ENCODE measurements around the gene MTFMT. TPM values are rescaled to one million over a fixed set of nuclear protein-coding genes. Genes with fewer than 3 reads are reported as not detected.

The MTFMT gene
- total RNA-seq, 1 donor from 2014 or later, result 10.6 TPM

DNA sequence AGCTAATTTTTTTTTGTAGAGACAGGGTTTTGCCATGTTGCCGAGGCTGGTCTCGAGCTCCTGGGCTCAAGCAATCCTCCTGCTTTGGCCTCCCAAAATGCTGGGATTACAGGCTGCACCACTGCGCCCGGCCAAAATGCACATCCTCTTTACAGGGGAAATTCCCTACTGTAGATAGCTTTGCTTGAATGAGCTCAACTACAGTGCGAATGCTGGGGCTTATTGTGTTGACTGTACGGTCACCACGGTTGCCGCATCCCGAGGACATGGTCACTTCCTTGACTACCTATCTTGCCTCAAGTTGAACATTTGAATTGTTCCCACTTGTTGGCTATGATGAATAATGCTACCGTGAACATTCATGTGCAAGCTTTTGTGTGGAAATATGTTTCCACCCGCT, 5.3 kb upstream of the MTFMT start:
- Mint-ChIP-seq H3K9me3 (ENCODE audit: unreplicated experiment) (no peaks in the 10 kb centered on the region), H3K36me3 (ENCODE audit: low read depth, unreplicated experiment) (no peaks in the 10 kb centered on the region), H3K27me3 (ENCODE audit: unreplicated experiment) (peaks cover 2% of the 10 kb centered on the region), H3K27ac (ENCODE audit: unreplicated experiment) (no peak overlapping the region), H3K4me1 (ENCODE audit: unreplicated experiment) (peaks cover 16% of the 10 kb centered on the region), H3K4me3 (ENCODE audit: unreplicated experiment) (no peak overlapping the region)
- TF ChIP-seq, protein P1, sequence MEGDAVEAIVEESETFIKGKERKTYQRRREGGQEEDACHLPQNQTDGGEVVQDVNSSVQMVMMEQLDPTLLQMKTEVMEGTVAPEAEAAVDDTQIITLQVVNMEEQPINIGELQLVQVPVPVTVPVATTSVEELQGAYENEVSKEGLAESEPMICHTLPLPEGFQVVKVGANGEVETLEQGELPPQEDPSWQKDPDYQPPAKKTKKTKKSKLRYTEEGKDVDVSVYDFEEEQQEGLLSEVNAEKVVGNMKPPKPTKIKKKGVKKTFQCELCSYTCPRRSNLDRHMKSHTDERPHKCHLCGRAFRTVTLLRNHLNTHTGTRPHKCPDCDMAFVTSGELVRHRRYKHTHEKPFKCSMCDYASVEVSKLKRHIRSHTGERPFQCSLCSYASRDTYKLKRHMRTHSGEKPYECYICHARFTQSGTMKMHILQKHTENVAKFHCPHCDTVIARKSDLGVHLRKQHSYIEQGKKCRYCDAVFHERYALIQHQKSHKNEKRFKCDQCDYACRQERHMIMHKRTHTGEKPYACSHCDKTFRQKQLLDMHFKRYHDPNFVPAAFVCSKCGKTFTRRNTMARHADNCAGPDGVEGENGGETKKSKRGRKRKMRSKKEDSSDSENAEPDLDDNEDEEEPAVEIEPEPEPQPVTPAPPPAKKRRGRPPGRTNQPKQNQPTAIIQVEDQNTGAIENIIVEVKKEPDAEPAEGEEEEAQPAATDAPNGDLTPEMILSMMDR (IDR thresholded peaks at IDR 0.05; ENCODE audit: unreplicated experiment), result no peak
- DNase-seq (ENCODE audit: low spot score), result no peak

DNA sequence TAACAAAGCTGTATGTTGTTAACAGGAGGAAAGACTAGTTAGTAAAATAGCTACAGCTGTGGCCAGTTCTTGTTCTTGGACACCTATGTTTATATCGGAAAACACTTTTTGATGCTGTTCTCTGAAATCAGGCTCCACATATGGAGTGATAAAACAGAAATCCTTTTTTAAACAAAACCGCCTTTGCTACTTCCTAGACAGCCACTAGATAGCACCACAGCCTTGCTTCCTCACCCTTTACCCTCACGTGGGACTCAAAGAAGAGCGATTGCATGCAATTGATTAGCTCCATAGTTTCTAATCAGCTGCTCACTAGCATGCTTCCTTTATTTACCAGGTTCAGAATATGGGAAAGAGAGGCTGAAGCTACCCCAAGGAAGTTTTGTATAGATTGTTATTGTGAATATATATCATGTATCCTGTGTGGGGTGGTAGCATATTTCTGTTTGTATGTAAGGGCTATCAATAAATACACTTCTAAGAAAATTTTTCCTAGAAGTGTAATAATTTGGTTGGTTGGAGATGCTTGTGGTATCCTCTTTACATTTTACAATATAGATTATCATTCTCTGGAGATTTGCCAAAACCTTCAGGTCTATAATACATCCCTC, 4.3 kb upstream of the MTFMT start:
- TF ChIP-seq, protein P1 (IDR thresholded peaks at IDR 0.05; ENCODE audit: unreplicated experiment), result no peak
- DNase-seq (ENCODE audit: low spot score), result no peak
- Mint-ChIP-seq H3K36me3 (ENCODE audit: low read depth, unreplicated experiment) (no peaks in the 10 kb centered on the region), H3K4me1 (ENCODE audit: unreplicated experiment) (peaks cover 16% of the 10 kb centered on the region), H3K9me3 (ENCODE audit: unreplicated experiment) (no peaks in the 10 kb centered on the region), H3K4me3 (ENCODE audit: unreplicated experiment) (no peak overlapping the region), H3K27me3 (ENCODE audit: unreplicated experiment) (peaks cover 2% of the 10 kb centered on the region), H3K27ac (ENCODE audit: unreplicated experiment) (no peak overlapping the region)

DNA sequence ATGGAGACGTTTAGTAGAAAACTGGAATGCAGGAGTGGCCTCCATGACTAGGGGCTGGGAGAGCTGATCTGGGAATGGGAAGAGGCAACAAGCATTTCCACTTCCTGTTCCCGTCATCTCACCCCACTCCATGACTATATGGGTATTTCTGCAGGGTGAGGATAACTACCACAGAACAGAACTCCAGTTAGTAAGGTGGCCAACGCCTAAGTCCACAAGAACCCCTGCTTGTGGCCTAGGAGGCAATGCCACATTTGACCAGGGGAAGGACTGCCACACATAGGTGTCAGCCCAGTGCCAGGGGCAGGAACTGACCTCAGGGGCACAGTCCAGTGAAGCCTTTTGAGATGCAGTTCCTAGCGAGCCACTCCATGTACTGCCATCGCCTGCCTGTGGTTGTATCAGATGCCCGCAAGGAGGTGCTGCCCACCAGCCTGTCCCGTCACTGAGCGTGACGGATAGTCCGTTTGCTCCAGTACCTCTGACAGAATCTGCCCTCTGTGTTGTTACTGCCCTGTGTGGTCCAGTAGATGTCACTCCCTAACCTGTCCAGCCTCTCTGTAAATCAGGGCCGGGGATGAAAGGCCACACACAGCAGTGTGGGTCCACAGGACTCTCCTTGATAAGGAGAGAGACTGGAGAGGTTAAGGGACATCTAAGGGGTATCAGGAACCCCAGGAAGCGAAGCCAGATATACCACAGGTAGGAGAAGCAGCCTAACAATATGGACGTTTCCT, 3.5 kb upstream of the MTFMT start:
- Mint-ChIP-seq H3K36me3 (ENCODE audit: low read depth, unreplicated experiment) (no peaks in the 10 kb centered on the region), H3K4me3 (ENCODE audit: unreplicated experiment) (no peak overlapping the region), H3K27ac (ENCODE audit: unreplicated experiment) (peak overlapping the region; percentile 52), H3K27me3 (ENCODE audit: unreplicated experiment) (peaks cover 2% of the 10 kb centered on the region), H3K9me3 (ENCODE audit: unreplicated experiment) (no peaks in the 10 kb centered on the region), H3K4me1 (ENCODE audit: unreplicated experiment) (peaks cover 22% of the 10 kb centered on the region)
- TF ChIP-seq, protein P1 (IDR thresholded peaks at IDR 0.05; ENCODE audit: unreplicated experiment), result peak; percentile 57
- DNase-seq (ENCODE audit: low spot score), result peak; percentile 77

DNA sequence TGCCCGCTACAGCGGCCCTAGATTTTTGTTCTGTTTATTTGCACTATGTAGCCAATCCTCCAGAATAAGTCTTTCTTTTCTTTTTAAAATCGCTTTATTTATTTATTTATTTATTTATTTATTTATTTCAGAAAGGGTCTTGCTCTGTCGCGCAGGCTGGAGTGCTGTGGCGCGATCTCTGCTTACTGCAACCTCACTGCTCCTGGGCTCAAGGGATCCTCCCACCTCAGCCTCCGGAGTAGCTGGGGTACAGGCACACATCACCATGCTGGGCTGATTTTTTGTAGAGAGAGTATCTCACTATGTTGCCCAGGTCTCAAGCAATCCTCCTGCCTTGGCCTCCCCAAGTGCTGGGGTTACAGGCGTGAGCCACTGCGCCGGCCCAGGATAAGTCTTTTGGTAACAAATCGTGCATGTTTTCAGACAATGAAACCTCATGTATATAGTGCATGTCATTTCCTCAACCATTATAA, 333 bp upstream of the MTFMT start:
- Mint-ChIP-seq H3K9me3 (ENCODE audit: unreplicated experiment) (no peaks in the 10 kb centered on the region), H3K4me3 (ENCODE audit: unreplicated experiment) (peak overlapping the region; percentile 62), H3K4me1 (ENCODE audit: unreplicated experiment) (peaks cover 24% of the 10 kb centered on the region), H3K27ac (ENCODE audit: unreplicated experiment) (no peak overlapping the region), H3K27me3 (ENCODE audit: unreplicated experiment) (peaks cover 2% of the 10 kb centered on the region), H3K36me3 (ENCODE audit: low read depth, unreplicated experiment) (peaks cover 2% of the 10 kb centered on the region)
- TF ChIP-seq, protein P1 (IDR thresholded peaks at IDR 0.05; ENCODE audit: unreplicated experiment), result no peak
- DNase-seq (ENCODE audit: low spot score), result no peak

DNA sequence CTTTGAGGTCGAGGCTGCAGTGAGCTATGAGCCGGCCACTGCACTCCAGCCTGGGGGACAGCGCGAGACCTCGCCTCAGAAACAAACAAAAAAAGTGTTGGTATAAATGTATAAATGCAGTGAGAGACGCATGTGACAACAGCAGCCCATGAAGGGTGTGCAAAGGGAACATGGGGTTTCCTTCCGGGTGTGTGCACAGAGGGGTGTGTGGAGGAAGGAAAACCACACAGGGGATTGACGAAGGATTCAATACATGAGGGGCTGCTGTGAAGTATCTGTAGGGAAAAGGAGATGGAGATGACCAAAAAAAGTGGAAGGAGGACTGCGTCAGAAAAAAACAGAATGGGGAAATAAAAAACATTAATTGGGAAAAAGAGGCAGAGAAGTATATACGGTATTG, 1.1 kb downstream of the MTFMT start:
- Mint-ChIP-seq H3K4me1 (ENCODE audit: unreplicated experiment) (peaks cover 21% of the 10 kb centered on the region), H3K27me3 (ENCODE audit: unreplicated experiment) (peaks cover 2% of the 10 kb centered on the region), H3K36me3 (ENCODE audit: low read depth, unreplicated experiment) (peaks cover 7% of the 10 kb centered on the region), H3K27ac (ENCODE audit: unreplicated experiment) (peak overlapping the region; percentile 12), H3K9me3 (ENCODE audit: unreplicated experiment) (no peaks in the 10 kb centered on the region), H3K4me3 (ENCODE audit: unreplicated experiment) (peak overlapping the region; percentile 90)
- TF ChIP-seq, protein P1 (IDR thresholded peaks at IDR 0.05; ENCODE audit: unreplicated experiment), result no peak
- no peak for DNase-seq (ENCODE audit: low spot score)

Measured in endothelial cell (in vitro differentiated cells).